HCT116 (cell line): Measurements from ENCODE around the gene SAA1. TPM values are rescaled to one million over a fixed set of nuclear protein-coding genes. Genes with fewer than 3 reads are reported as not detected.

Experiments
- ATAC-seq: fragments of 200-7000 bp; cut with Tn5 transposase; 2 replicates; pipeline ENCODE4 v1.9.1; 2020; ENCODE audit warnings: mild to moderate bottlenecking, moderate library complexity
- BruUV-seq: library from RNA; stranded (reverse); fragments of 400-500 nt; replicated peaks from 2 replicates; lab custom pipeline; 2021; lab: Mats Ljungman, UMichigan
- CTCF ChIA-PET: fragments of 300-600 bp; sonication (Branson Sonifier 250); formaldehyde crosslinking; loops from one replicate; lab custom pipeline; 2021; ENCODE audit warnings: antibody characterized with exemption; lab: Charles Lee
- POLR2A ChIA-PET: fragments of 300-600, 350-600 bp; sonication (Branson Sonifier 250); formaldehyde crosslinking; loops from one replicate; lab custom pipeline; 2021; ENCODE audit warnings: antibody characterized with exemption; lab: Charles Lee
- RAD21 ChIA-PET, 2 experiments: fragments of 300-600 bp; sonication (Branson Sonifier 250); formaldehyde crosslinking; loops; one replicate each; lab custom pipeline; 2023; ENCODE audit warnings: low total read pairs in 2 of 2; ENCODE audit not compliant: uncharacterized antibody in 2 of 2, unreplicated experiment in 2 of 2, low non-redundant PET in 1 of 2; lab: Charles Lee
- DNase-seq: peaks from one replicate; pipeline ENCODE4 v3.0.0-alpha.2; 2010; ENCODE audit warnings: low read depth, low spot score
- H2AFZ ChIP-seq: fragments of 200-600 bp; shearing (Covaris generic), sonication (generic); 2 replicates; pipeline ENCODE4 v1.6.1; 2017; ENCODE audit warnings: low read depth, mixed run types, mixed read lengths, antibody characterized with exemption, low read length; ENCODE audit not compliant: poor library complexity, severe bottlenecking
- H3K27ac ChIP-seq: 2 replicates; pipeline ENCODE4 v1.5.1; 2012; ENCODE audit warnings: low read depth, low read length
- H3K27me3 ChIP-seq: fragments of 200-600 bp; sonication (generic); 2 replicates; pipeline ENCODE4 v1.6.1; 2016; ENCODE audit warnings: mixed run types, low read length, mixed read lengths; ENCODE audit not compliant: insufficient read depth
- H3K36me3 ChIP-seq, 2 experiments: fragments of 200-500 bp in 1 of 2; fragments of 200-600 bp in 1 of 2; sonication (Bioruptor generic) in 1 of 2; sonication (generic) in 1 of 2; 2 replicates each; pipeline versions ENCODE4 v1.5.1 to v1.6.1; 2014 to 2016; ENCODE audit warnings: low read length in 2 of 2, inconsistent platforms in 1 of 2, mixed read lengths in 1 of 2, mixed run types in 1 of 2; ENCODE audit not compliant: insufficient read depth in 2 of 2, control insufficient read depth in 1 of 2
- H3K4me1 ChIP-seq, 2 experiments: fragments of 200-600 bp in 1 of 2; sonication (generic) in 1 of 2; 2 replicates each; pipeline versions ENCODE4 v1.5.1 to v1.6.1; 2012 to 2017; ENCODE audit warnings: low read length in 2 of 2, inconsistent platforms in 1 of 2, mild to moderate bottlenecking in 1 of 2, mixed read lengths in 1 of 2, mixed run types in 1 of 2, moderate library complexity in 1 of 2; ENCODE audit not compliant: insufficient read depth in 2 of 2, control insufficient read depth in 1 of 2
- H3K4me2 ChIP-seq: fragments of 200-600 bp; sonication (generic); 2 replicates; pipeline ENCODE4 v1.6.1; 2017; ENCODE audit warnings: mixed run types, low read length, mixed read lengths
- H3K4me3 ChIP-seq, 2 experiments: fragments of 200-600 bp in 1 of 2; sonication (generic) in 1 of 2; replicated peaks in 1 of 2; 2 replicates each; pipeline ENCODE4 v1.5.1; 2011 to 2016; ENCODE audit warnings: low read length in 2 of 2, control low read depth in 1 of 2, low read depth in 1 of 2, mild to moderate bottlenecking in 1 of 2, mixed read lengths in 1 of 2, mixed run types in 1 of 2
- H3K79me2 ChIP-seq: fragments of 200-600 bp; sonication (generic); 2 replicates; pipeline ENCODE4 v1.6.1; 2017; ENCODE audit warnings: mild to moderate bottlenecking, mixed run types, low read length, moderate library complexity, mixed read lengths; ENCODE audit not compliant: insufficient read depth
- H3K9ac ChIP-seq: fragments of 200-600 bp; sonication (generic); 2 replicates; pipeline ENCODE4 v1.6.1; 2016; ENCODE audit warnings: low read length, mixed read lengths
- H3K9me2 ChIP-seq: fragments of 200-600 bp; sonication (generic), shearing (Covaris generic); 2 replicates; pipeline ENCODE4 v1.6.1; 2017; ENCODE audit warnings: mixed run types, mild to moderate bottlenecking, moderate library complexity; ENCODE audit not compliant: insufficient read depth
- H3K9me3 ChIP-seq, 2 experiments: fragments of 200-500 bp in 1 of 2; fragments of 200-600 bp in 1 of 2; sonication (Bioruptor generic) in 1 of 2; sonication (generic) in 1 of 2; 2 replicates each; pipeline ENCODE4 v1.6.1; 2014 to 2017; ENCODE audit warnings: low read length in 2 of 2, mixed read lengths in 2 of 2, inconsistent platforms in 1 of 2, low read depth in 1 of 2, mild to moderate bottlenecking in 1 of 2, mixed run types in 1 of 2, moderate library complexity in 1 of 2; ENCODE audit not compliant: control insufficient read depth in 1 of 2, insufficient read depth in 1 of 2
- H4K20me1 ChIP-seq: fragments of 200-600 bp; sonication (generic), shearing (Covaris generic); 2 replicates; pipeline ENCODE4 v1.6.1; 2017; ENCODE audit warnings: mixed run types, mild to moderate bottlenecking, moderate library complexity; ENCODE audit not compliant: insufficient read depth
- CBX3 ChIP-seq: IDR thresholded peaks from 2 replicates; pipeline ENCODE4 v1.6.1; 2012; ENCODE audit warnings: low read depth
- ELF1 ChIP-seq: IDR thresholded peaks from 2 replicates; pipeline ENCODE4 v1.6.1; 2012; ENCODE audit warnings: low read depth, borderline replicate concordance
- EZH2 ChIP-seq: fragments of 200-600 bp; sonication (generic); IDR thresholded peaks from 2 replicates; pipeline ENCODE4 v1.6.1; 2017; ENCODE audit warnings: antibody characterized with exemption, mixed run types
- EZH2phosphoT487 ChIP-seq: fragments of 200-600 bp; IDR thresholded peaks from 2 replicates; pipeline ENCODE4 v1.6.1; 2018; ENCODE audit warnings: antibody characterized with exemption, borderline replicate concordance
- FOSL1 ChIP-seq: IDR thresholded peaks from 2 replicates; pipeline ENCODE4 v1.6.1; 2012; ENCODE audit warnings: low read depth
- POLR2A ChIP-seq: IDR thresholded peaks from 2 replicates; pipeline ENCODE4 v1.7.0; 2011; ENCODE audit warnings: borderline replicate concordance; ENCODE audit not compliant: insufficient read depth, insufficient read length; ENCODE audit errors: extremely low read depth
- POLR2AphosphoS5 ChIP-seq: IDR thresholded peaks from 2 replicates; pipeline ENCODE4 v1.6.1; 2011; ENCODE audit warnings: mild to moderate bottlenecking, low read depth, low read length, moderate library complexity
- SIN3A ChIP-seq: IDR thresholded peaks from 2 replicates; pipeline ENCODE4 v1.6.1; 2012; ENCODE audit warnings: low read depth
- SP1 ChIP-seq: IDR thresholded peaks from 2 replicates; pipeline ENCODE4 v1.6.1; 2012; ENCODE audit warnings: low read depth
- SRF ChIP-seq: IDR thresholded peaks from 2 replicates; pipeline ENCODE4 v1.6.1; 2012; ENCODE audit warnings: low read depth
- YY1 ChIP-seq: IDR thresholded peaks from 2 replicates; pipeline ENCODE4 v1.6.1; 2011; ENCODE audit warnings: low read length, low read depth, moderate library complexity, mild to moderate bottlenecking; ENCODE audit not compliant: insufficient replicate concordance; ENCODE audit errors: extremely low read depth
- intact Hi-C: fragments of 100-400 bp; cut with micrococcal nuclease; formaldehyde crosslinking; loops from 2 replicates; pipeline ENCODE4 v1.10.0; 2022
- total RNA-seq: library from RNA; stranded (reverse); gene quantifications from one replicate; pipeline ENCODE4 v1.2.1, GENCODE V29; 2021; ENCODE audit not compliant: unreplicated experiment
- TF ChIP-seq, protein P1 (sequence below), 3 experiments: fragments of 200-600 bp in 1 of 3; sonication (generic) in 1 of 3; IDR thresholded peaks in 2 of 3; conservative IDR thresholded peaks in 1 of 3; 2 replicates each; pipeline ENCODE4 v1.5.1; 2012 to 2017; ENCODE audit warnings: low read depth in 2 of 3, low read length in 2 of 3, antibody characterized with exemption in 1 of 3, borderline replicate concordance in 1 of 3, control low read depth in 1 of 3, mild to moderate bottlenecking in 1 of 3, mixed read lengths in 1 of 3, mixed run types in 1 of 3, moderate library complexity in 1 of 3; ENCODE audit not compliant: insufficient read depth in 1 of 3
- TF ChIP-seq, protein P2 (sequence below): IDR thresholded peaks from 2 replicates; pipeline ENCODE4 v1.6.1; 2012

Gene SAA1
- total RNA-seq, 1 experiment from 2014 or later, result 8.6 TPM

DNA sequence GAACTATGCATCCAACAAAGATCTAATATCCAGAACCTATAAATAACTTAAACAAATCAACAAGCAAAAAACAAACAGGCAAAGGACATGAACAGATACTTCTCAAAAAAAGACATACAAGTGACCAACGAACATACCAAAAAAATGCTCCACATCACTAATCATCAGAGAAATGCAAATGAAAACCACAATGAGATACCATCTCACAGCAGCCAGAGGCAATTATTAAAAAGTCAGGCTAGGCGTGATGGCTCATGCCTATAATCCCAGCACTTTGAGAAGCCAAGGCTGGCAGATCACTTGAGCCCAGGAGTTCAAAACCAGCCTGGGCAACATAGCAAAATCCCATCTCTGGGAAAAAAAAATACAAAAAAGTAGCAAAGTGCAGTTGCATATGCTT is 40.2 kb upstream of the SAA1 start:
- Histone ChIP-seq H3K9ac (no peak overlapping the region), H3K4me1 (no peaks in the 10 kb centered on the region), H3K4me3 (no peak overlapping the region), H4K20me1 (no peaks in the 10 kb centered on the region), H3K27me3 (no peaks in the 10 kb centered on the region), H3K9me3 (no peaks in the 10 kb centered on the region), H3K27ac (no peak overlapping the region), H3K36me3 (no peaks in the 10 kb centered on the region), H3K4me2 (no peak overlapping the region), H3K9me2 (no peaks in the 10 kb centered on the region), H2AFZ (no peak overlapping the region), H3K79me2 (no peaks in the 10 kb centered on the region)
- BruUV-seq, result no TSS peak
- ChIA-PET POLR2A (no interaction called here), RAD21 (no interaction called here), CTCF (interaction anchor here (1.4 kb wide), 1 partner anchor 18 kb away, joined by 4 read pairs; no protein-coding TSS in a partner anchor)
- ATAC-seq, result no peak
- TF ChIP-seq, protein P1, sequence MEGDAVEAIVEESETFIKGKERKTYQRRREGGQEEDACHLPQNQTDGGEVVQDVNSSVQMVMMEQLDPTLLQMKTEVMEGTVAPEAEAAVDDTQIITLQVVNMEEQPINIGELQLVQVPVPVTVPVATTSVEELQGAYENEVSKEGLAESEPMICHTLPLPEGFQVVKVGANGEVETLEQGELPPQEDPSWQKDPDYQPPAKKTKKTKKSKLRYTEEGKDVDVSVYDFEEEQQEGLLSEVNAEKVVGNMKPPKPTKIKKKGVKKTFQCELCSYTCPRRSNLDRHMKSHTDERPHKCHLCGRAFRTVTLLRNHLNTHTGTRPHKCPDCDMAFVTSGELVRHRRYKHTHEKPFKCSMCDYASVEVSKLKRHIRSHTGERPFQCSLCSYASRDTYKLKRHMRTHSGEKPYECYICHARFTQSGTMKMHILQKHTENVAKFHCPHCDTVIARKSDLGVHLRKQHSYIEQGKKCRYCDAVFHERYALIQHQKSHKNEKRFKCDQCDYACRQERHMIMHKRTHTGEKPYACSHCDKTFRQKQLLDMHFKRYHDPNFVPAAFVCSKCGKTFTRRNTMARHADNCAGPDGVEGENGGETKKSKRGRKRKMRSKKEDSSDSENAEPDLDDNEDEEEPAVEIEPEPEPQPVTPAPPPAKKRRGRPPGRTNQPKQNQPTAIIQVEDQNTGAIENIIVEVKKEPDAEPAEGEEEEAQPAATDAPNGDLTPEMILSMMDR (IDR thresholded peaks at IDR 0.05 in 2 of 3, conservative IDR thresholded peaks at IDR 0.05 in 1 of 3; ENCODE audit: borderline replicate concordance in 1 of 3, insufficient read depth in 1 of 3, low read depth in 2 of 3, low read length in 2 of 3), result no peak
- no peak for TF ChIP-seq POLR2AphosphoS5
- no peak for TF ChIP-seq ELF1
- TF ChIP-seq FOSL1, result no peak
- no peak for TF ChIP-seq SIN3A
- TF ChIP-seq SRF, result no peak
- TF ChIP-seq EZH2, result no peak
- TF ChIP-seq POLR2A, result no peak
- no peak for TF ChIP-seq EZH2phosphoT487
- TF ChIP-seq, protein P2, sequence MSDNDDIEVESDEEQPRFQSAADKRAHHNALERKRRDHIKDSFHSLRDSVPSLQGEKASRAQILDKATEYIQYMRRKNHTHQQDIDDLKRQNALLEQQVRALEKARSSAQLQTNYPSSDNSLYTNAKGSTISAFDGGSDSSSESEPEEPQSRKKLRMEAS, result no peak
- no peak for TF ChIP-seq CBX3
- TF ChIP-seq YY1, result no peak
- no peak for TF ChIP-seq SP1
- DNase-seq, result no peak
- intact Hi-C loops, result no loop called here
